OCI-LY7 (cell line): Measurements from ENCODE around the gene ACSM3. TPM values are rescaled to one million over a fixed set of nuclear protein-coding genes. Genes with fewer than 3 reads are reported as not detected.
"Not testable (repeated sequence)": the region's sequence is repeated elsewhere in the genome, so short reads cannot be mapped to it uniquely, and the experiment has no call there.

Experiments
- BruUV-seq: library from RNA; stranded (reverse); fragments of 400-500 nt; replicated peaks from 2 replicates; lab custom pipeline; 2021; lab: Mats Ljungman, UMichigan
- CTCF ChIA-PET: fragments of 300-600 bp; sonication (Branson Sonifier 250); formaldehyde crosslinking; loops from one replicate; lab custom pipeline; 2022; ENCODE audit warnings: antibody characterized with exemption; ENCODE audit not compliant: unreplicated experiment; lab: Charles Lee
- POLR2A ChIA-PET: fragments of 300-600 bp; sonication (Branson Sonifier 250); formaldehyde crosslinking; loops from one replicate; lab custom pipeline; 2022; ENCODE audit warnings: antibody characterized with exemption; lab: Charles Lee
- DNase-seq: peaks from one replicate; pipeline ENCODE4 v3.0.0-alpha.2; 2015; ENCODE audit warnings: low spot score
- H2AFZ ChIP-seq: fragments of 200-600 bp; sonication (generic), shearing (Covaris generic); 2 replicates; pipeline ENCODE4 v1.6.1; 2014; ENCODE audit warnings: mild to moderate bottlenecking, antibody characterized with exemption, low read length, moderate library complexity
- H3K27ac ChIP-seq: fragments of 200-600 bp; sonication (generic); 2 replicates; pipeline ENCODE4 v1.5.1; 2014; ENCODE audit warnings: mixed run types, low read depth, mild to moderate bottlenecking, moderate library complexity, low read length, inconsistent platforms; ENCODE audit not compliant: poor library complexity, severe bottlenecking
- H3K36me3 ChIP-seq: fragments of 200-600 bp; sonication (generic); 2 replicates; pipeline ENCODE4 v1.6.1; 2014; ENCODE audit warnings: mild to moderate bottlenecking, antibody characterized with exemption, low read length, moderate library complexity, mixed read lengths; ENCODE audit not compliant: insufficient read depth
- H3K4me1 ChIP-seq: fragments of 200-600 bp; sonication (generic); 2 replicates; pipeline ENCODE4 v1.5.1; 2014; ENCODE audit warnings: mild to moderate bottlenecking, low read length; ENCODE audit not compliant: insufficient read depth, poor library complexity, severe bottlenecking
- H3K4me2 ChIP-seq: fragments of 200-600 bp; sonication (generic); 2 replicates; pipeline ENCODE4 v1.6.1; 2014; ENCODE audit warnings: mild to moderate bottlenecking, low read length
- H3K4me3 ChIP-seq: fragments of 200-600 bp; sonication (generic); 2 replicates; pipeline ENCODE4 v1.5.1; 2014; ENCODE audit warnings: mild to moderate bottlenecking, low read depth, low read length; ENCODE audit not compliant: poor library complexity, severe bottlenecking
- H3K79me2 ChIP-seq: fragments of 200-600 bp; sonication (generic); 2 replicates; pipeline ENCODE4 v1.6.1; 2016; ENCODE audit warnings: low read depth, mild to moderate bottlenecking, low read length, moderate library complexity, mixed read lengths; ENCODE audit not compliant: insufficient read depth
- H3K9me2 ChIP-seq: fragments of 200-600 bp; sonication (generic); 2 replicates; pipeline ENCODE4 v1.6.1; 2016; ENCODE audit warnings: mild to moderate bottlenecking, low read length, mixed read lengths; ENCODE audit not compliant: insufficient read depth
- H3K9me3 ChIP-seq: fragments of 200-600 bp; sonication (generic); 2 replicates; pipeline ENCODE4 v1.6.1; 2014; ENCODE audit warnings: mild to moderate bottlenecking, mixed run types, low read length, mixed read lengths
- H4K20me1 ChIP-seq: fragments of 200-600 bp; sonication (generic); 2 replicates; pipeline ENCODE4 v1.6.1; 2014; ENCODE audit warnings: mild to moderate bottlenecking, antibody characterized with exemption, low read length, moderate library complexity, mixed read lengths; ENCODE audit not compliant: insufficient read depth
- CTCF ChIP-seq: fragments of 200-600 bp; sonication (generic); conservative IDR thresholded peaks from 2 replicates; pipeline ENCODE4 v1.5.1; 2014; ENCODE audit warnings: mild to moderate bottlenecking, antibody characterized with exemption, low read length, moderate library complexity, mixed read lengths
- EZH2phosphoT487 ChIP-seq: fragments of 200-600 bp; sonication (generic); IDR thresholded peaks from 2 replicates; pipeline ENCODE4 v1.6.1; 2018; ENCODE audit warnings: low read depth, borderline replicate concordance, mild to moderate bottlenecking, mixed run types, antibody characterized with exemption, low read length, moderate library complexity, mixed read lengths
- intact Hi-C: fragments of 100-400 bp; cut with micrococcal nuclease; formaldehyde crosslinking; loops from one replicate; pipeline ENCODE4 v1.10.0; 2022; ENCODE audit not compliant: unreplicated experiment
- total RNA-seq, 2 experiments: library from RNA; depleted of rRNA in 1 of 2; stranded (reverse); fragments of >200 nt in 1 of 2; shearing (Covaris generic) in 1 of 2; gene quantifications; 2 replicates each; pipeline ENCODE4 v1.2.3, GENCODE V29; 2014 to 2022

Gene ACSM3
- total RNA-seq, 2 experiments from 2014 or later, result 2.8 to 4.5 TPM

- Histone ChIP-seq H3K4me1 (peaks cover 17% of the 10 kb centered on the region), H2AFZ (no peak overlapping the region), H3K79me2 (peaks cover 14% of the 10 kb centered on the region; the same call in 1 of the 2 replicates), H3K4me2 (no peak overlapping the region), H4K20me1 (no peaks in the 10 kb centered on the region), H3K36me3 (peaks cover 29% of the 10 kb centered on the region), H3K4me3 (no peak overlapping the region), H3K9me2 (no peaks in the 10 kb centered on the region), H3K9me3 (no peaks in the 10 kb centered on the region), H3K27ac (no peak overlapping the region)
- TF ChIP-seq EZH2phosphoT487 (no peak), CTCF (no peak)
- ChIA-PET POLR2A (no interaction called here), CTCF (no interaction called here)
- intact Hi-C loops, result loop anchor here (2.0 to 10.0 kb wide), 2 partner anchors 16 to 102 kb away; partner anchors contain the start of genes DCUN1D3 and LYRM1
- DNase-seq, result no peak
- no TSS peak for BruUV-seq
Observed at GRCh38 chr16:20803192-20803560, 39.4 kb downstream of the ACSM3 start.

- CTCF ChIA-PET, result no interaction called here
- no TSS peak for BruUV-seq
- intact Hi-C loops, result loop anchor here (2.0 to 10.0 kb wide), 2 partner anchors 15 to 101 kb away; partner anchors contain the start of genes DCUN1D3 and LYRM1
Observed at GRCh38 chr16:20803561-20804214, 39.9 kb downstream of the ACSM3 start.

GRCh38 chr16:20805684-20806167, 41.9 kb downstream of the ACSM3 start:
- intact Hi-C loops, result loop anchor here (1.0 to 10.0 kb wide), 3 partner anchors 64 to 99 kb away; partner anchors contain the start of genes DCUN1D3, LYRM1 and THUMPD1
- BruUV-seq, H3K9me3 ChIP-seq, CTCF ChIA-PET, H3K36me3 ChIP-seq, DNase-seq, H4K20me1 ChIP-seq, H3K9me2 ChIP-seq: not testable (repeated sequence)
- H3K4me2 ChIP-seq, result peak overlapping the region; percentile 94
- H3K4me3 ChIP-seq, result peak overlapping the region; percentile 99
- H3K4me1 ChIP-seq, result peaks cover 18% of the 10 kb centered on the region
- H2AFZ ChIP-seq, result peak overlapping the region; percentile 96
- POLR2A ChIA-PET, result interaction anchor here (1.6 kb wide), 1 partner anchor 20 kb away, joined by 3 read pairs; no protein-coding TSS in a partner anchor
- peak overlapping the region; percentile 88 for H3K27ac ChIP-seq
- peaks cover 15% of the 10 kb centered on the region; the same call in 1 of the 2 replicates for H3K79me2 ChIP-seq

More at GRCh38 chr16:20803561-20804214, 39.9 kb downstream of the ACSM3 start:
- TF ChIP-seq CTCF (no peak), EZH2phosphoT487 (no peak)
- Histone ChIP-seq H3K36me3 (peaks cover 24% of the 10 kb centered on the region; the same call in 1 of the 2 replicates), H3K79me2 (peaks cover 15% of the 10 kb centered on the region; the same call in 1 of the 2 replicates), H3K9me2 (no peaks in the 10 kb centered on the region), H2AFZ (no peak overlapping the region), H3K9me3 (no peaks in the 10 kb centered on the region), H3K27ac (no peak overlapping the region), H3K4me2 (no peak overlapping the region), H3K4me1 (peaks cover 18% of the 10 kb centered on the region), H4K20me1 (no peaks in the 10 kb centered on the region), H3K4me3 (no peak overlapping the region)
- POLR2A ChIA-PET, result interaction anchor here (1.1 kb wide), 1 partner anchor 11 kb away, joined by 8 read pairs; no protein-coding TSS in a partner anchor
- no peak for DNase-seq
